Measurements from ENCODE around the gene TAF4. TPM values are rescaled to one million over a fixed set of nuclear protein-coding genes. Genes with fewer than 3 reads are reported as not detected.
A peak's percentile ranks its signal among the peaks of the same experiment; 100 is the strongest.

TAF4 gene
- total RNA-seq, 2 donors from 2014 or later = 17.8 to 19.5 TPM

DNA sequence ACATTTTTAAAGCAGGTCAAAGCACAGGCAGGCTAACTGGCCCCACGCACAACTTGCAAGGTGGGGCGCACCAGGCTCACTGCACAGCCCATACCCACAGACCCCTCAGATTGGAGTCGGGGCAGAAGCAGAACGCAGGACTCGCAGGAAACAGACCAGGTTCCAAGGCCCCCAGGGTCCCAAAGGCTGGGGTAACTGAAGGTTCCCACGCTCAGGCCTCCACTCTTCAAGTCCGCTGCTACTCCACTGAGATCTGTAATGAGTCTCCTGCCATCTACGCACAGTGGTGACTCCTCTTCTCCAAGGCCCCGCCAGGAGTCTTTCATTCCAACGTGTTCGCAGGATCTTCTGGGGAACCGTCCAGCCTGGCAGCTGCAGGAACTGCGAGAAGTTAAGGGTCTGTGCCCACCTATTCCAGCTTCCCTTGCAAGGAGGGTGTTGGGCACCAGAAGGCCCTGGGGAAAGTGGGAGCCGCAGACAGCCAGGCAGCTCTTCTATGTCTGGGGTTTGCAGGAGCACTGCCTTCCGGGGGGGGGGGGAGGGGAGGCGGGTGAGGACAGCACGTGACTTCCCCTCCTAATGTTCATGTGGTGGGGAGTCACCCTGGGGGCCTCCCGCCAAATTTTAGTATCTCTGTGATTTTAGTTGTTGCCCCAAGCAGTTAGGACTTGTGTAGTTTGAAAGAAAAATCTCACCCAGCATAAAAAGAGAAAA, 2.0 kb upstream of the TAF4 start:
- Mint-ChIP-seq H3K36me3 (ENCODE audit: low read depth) (no peaks in the 10 kb centered on the region), H3K27me3 (peaks cover 7% of the 10 kb centered on the region), H3K4me1 (peaks cover 20% of the 10 kb centered on the region), H3K4me3 (peak overlapping the region; percentile 41), H3K27ac (peak overlapping the region; percentile 92)
- DNase-seq = no peak
- no peak for ATAC-seq
- no peaks in the 10 kb centered on the region for H3K9me3 ChIP-seq (ENCODE audit: control insufficient read depth, low read length, poor library complexity, severe bottlenecking)

DNA sequence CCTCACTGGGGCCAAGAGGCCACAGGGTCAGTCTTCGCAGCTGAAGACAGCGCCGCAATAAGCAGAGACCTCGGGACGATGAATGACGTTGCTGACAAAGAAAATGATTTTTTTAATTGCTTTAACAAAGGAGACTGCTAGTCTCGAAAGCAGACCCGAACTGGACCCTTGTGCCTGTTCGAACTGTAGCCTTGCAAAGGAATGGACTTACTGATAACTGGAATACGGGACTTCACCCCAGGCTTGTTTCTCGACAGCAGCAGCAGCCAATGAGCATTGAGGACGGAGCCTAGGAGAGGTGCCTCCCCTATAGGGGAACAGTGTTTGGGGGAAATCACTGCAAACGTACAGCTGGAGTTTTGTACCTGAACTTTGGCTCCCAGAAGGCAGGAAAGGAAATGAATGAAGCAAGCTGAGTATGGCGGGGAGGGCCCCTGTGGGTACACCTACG, 1.3 kb upstream of the TAF4 start:
- peak overlapping the region; percentile 90 for H3K4me3 Mint-ChIP-seq
- DNase-seq (no peak), ATAC-seq (no peak)
- peaks cover 24% of the 10 kb centered on the region for H3K4me1 Mint-ChIP-seq
- peaks cover 7% of the 10 kb centered on the region for H3K27me3 Mint-ChIP-seq
- H3K36me3 Mint-ChIP-seq (ENCODE audit: low read depth) = no peaks in the 10 kb centered on the region
- peak overlapping the region; percentile 92 for H3K27ac Mint-ChIP-seq
- H3K9me3 ChIP-seq (ENCODE audit: control insufficient read depth, low read length, poor library complexity, severe bottlenecking) = no peaks in the 10 kb centered on the region

DNA sequence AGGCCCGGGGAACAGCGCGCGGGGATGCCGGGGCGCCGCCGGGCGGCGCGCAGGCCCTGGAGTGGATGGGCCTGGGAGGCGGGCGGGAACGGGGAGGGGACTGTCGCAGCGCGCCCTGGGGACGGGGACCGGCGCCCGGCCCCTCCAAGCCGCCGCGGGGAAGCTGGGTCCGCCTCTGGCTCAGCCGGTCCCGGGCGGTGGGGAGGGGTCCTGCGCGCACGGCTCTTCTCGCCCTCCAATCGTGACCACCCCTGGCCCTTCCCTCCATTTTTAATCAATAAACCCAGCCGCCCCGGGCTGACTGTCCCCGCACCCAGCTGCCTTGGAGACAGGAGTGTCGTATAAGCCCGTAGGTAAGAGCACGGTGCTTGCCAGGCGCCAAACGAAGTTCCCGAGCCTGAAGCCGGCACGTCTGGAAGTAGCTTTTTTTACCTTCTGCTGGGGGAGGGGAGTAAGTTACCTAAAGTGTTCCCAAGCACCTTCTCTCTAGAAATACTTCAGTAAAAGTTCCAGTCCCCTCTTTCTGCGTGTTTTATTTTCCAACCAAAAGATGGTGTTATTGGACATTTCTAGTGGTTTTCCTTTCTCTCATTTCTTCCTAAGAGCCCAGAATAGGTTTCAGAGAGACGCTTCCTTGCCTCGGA, 780 bp upstream of the TAF4 start:
- H3K9me3 ChIP-seq (ENCODE audit: control insufficient read depth, low read length, poor library complexity, severe bottlenecking) = no peaks in the 10 kb centered on the region
- Mint-ChIP-seq H3K4me3 (peak overlapping the region; percentile 90), H3K36me3 (ENCODE audit: low read depth) (no peaks in the 10 kb centered on the region), H3K27ac (peak overlapping the region; percentile 92), H3K4me1 (peaks cover 29% of the 10 kb centered on the region), H3K27me3 (peaks cover 7% of the 10 kb centered on the region)
- DNase-seq (peak in 1 of 3 donors; percentile 24), ATAC-seq (peak; percentile 32)

DNA sequence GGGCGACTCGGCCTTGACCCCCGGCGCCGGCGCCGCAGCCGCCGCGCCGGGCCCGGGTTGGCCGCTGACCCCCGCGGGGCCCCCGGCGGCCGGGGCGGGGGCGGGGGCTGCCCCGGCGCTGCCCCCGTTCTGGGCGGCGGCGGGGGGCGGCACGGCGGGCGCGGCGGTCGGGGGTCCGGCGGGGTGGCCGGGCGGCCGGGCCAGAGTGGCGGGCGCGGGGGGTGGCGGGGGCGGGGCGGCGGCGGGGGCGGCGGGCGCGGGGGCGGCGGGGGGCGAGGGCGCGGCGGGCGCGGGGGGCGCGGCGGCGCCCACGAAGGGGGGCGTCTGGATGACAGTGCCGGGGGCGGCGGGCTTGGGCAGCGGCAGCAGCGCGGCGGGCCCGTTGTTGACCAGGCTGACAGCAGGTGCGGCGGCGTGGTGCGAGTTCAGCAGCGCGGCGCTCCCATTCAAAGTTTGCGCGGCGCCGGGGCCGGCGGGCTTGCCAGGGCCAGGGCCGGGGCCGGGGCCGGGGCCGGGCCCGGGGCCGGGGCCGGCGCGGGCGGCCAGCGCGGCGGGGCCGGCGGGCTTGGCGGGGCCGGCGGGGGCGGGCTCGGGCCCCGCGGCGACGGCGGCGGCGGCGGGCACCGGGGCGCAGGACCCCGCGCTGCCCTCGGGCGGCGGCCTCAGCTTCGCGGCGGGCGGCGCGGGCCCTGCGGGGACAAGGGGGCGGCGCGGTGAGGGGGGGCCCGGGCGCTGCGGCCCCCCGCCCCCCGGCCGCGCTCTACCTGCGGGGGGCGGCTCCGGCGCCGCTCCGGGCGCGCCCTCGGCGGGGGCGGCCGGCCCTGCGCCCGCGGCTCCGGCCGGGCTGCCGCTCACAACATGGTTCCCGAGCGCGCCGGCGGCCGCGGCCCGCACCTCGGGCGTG, 659 bp downstream of the TAF4 start:
- H3K9me3 ChIP-seq (ENCODE audit: control insufficient read depth, low read length, poor library complexity, severe bottlenecking) = no peaks in the 10 kb centered on the region
- Mint-ChIP-seq H3K27ac (peak overlapping the region; percentile 92), H3K27me3 (no peaks in the 10 kb centered on the region), H3K4me1 (peaks cover 36% of the 10 kb centered on the region), H3K4me3 (peak overlapping the region; percentile 88), H3K36me3 (ENCODE audit: low read depth) (no peaks in the 10 kb centered on the region)
- ATAC-seq = peak; percentile 22
- no peak for DNase-seq

DNA sequence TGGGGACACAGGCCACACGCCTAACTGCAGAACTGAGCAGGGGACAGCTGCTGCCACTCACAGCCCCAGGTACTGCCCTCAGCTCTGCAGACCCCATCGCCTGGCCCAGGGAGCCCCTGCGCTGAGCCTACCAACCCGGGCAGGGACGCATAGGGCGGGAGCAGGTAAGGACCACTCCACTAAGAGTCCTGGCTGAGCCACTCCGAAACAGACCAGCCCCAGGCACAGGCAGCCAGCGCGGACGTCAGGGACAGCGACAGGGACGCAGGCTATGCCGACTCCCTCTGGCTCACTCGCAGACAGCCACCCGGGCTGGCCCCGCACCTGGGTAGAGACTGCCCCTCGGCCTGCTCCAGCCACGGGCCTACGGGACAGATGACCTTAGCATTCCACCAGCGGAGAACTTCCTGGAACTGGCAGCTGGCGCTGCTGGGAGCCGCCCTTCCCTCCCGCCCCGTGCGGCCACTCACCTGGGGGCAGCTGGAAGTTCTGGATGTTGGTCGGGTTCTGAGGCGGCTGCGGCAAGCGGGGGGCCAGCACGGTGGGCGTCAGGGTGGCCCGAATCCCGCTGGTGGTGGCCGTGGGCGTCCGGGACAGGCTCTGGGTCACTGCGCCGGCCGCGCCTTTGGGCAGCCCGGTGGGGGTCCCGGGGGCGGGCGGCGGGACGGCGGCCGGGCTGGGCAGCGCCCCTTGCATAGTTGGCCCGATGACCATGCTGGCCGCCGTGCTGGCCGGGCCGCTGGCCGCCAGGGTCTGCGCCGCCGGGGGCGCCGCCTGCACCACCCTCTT, 1.5 kb downstream of the TAF4 start:
- Mint-ChIP-seq H3K27ac (no peak overlapping the region), H3K36me3 (ENCODE audit: low read depth) (no peaks in the 10 kb centered on the region), H3K27me3 (no peaks in the 10 kb centered on the region), H3K4me1 (peaks cover 42% of the 10 kb centered on the region), H3K4me3 (peak overlapping the region; percentile 77)
- no peak for ATAC-seq
- DNase-seq = no peak
- no peaks in the 10 kb centered on the region for H3K9me3 ChIP-seq (ENCODE audit: control insufficient read depth, low read length, poor library complexity, severe bottlenecking)

DNA sequence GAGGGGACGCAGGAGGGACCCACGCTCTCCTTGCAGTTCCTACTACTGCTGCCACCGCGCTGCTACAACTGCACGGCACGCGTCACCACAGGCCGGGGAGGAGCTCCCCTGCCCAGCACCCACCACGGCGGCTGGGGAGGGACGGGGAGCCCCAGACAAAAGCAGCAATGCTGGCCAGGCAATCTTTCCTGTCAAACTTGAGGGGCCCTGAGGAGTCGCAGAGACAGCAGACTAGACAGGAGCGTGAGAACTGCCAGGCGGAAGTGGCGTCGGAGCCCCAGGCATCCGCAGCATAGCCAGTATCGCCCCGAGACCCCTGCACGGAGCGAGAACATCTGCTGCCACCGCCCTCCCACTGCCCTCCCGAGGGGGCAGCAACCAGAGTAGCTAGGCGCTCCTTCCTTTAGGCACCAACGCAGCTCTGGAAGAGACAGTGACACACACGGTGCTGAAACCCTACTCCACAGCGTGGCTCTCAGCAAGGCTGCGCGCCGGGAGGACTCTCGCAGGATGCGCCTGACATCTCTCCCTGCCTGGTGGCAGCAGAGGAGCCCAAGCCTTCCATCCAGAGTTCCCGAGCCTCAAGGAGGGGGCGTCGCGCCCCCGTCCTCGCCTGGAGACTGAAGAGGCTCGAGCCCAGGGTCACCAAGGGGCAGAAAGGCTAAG, 2.2 kb downstream of the TAF4 start:
- H3K4me1 Mint-ChIP-seq = peaks cover 44% of the 10 kb centered on the region
- H3K27me3 Mint-ChIP-seq = no peaks in the 10 kb centered on the region
- no peak for DNase-seq
- H3K9me3 ChIP-seq (ENCODE audit: control insufficient read depth, low read length, poor library complexity, severe bottlenecking) = no peaks in the 10 kb centered on the region
- ATAC-seq = no peak
- no peaks in the 10 kb centered on the region for H3K36me3 Mint-ChIP-seq (ENCODE audit: low read depth)
- H3K27ac Mint-ChIP-seq = no peak overlapping the region
- peak overlapping the region; percentile 77 for H3K4me3 Mint-ChIP-seq

DNA sequence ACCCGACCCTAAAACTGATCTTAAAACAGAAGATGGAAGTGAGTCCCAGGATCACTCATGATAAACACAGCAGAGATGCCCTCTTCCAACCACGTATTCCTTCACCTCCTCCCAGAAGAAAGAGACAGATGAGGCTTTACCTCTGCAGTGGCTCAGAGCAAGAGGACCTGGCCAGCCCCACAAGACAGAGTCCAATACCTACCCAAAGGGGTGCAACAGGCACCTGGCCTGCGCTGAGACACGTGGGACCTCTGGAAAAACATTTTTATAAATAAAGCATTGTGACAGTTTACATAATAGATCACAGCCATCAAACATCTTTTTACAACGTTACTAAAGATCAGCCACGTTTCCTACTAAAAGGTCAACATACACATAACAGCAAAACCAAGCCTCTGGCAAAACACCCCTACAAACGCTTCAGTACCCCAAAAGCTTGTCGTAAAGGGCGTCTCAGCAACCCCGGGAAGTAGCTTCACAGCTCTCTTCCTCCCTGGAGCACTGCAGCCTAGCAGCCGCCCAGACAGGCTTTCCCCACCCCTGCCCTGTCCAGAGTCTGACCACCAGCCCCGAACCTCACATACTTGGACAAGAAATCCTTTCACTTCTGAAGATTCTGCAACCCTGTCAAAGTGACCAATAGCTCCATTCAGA, 2.9 kb downstream of the TAF4 start:
- ATAC-seq (no peak), DNase-seq (no peak)
- Mint-ChIP-seq H3K36me3 (ENCODE audit: low read depth) (no peaks in the 10 kb centered on the region), H3K27me3 (no peaks in the 10 kb centered on the region), H3K4me3 (peak overlapping the region; percentile 77), H3K4me1 (peaks cover 40% of the 10 kb centered on the region), H3K27ac (no peak overlapping the region)
- no peaks in the 10 kb centered on the region for H3K9me3 ChIP-seq (ENCODE audit: control insufficient read depth, low read length, poor library complexity, severe bottlenecking)

DNA sequence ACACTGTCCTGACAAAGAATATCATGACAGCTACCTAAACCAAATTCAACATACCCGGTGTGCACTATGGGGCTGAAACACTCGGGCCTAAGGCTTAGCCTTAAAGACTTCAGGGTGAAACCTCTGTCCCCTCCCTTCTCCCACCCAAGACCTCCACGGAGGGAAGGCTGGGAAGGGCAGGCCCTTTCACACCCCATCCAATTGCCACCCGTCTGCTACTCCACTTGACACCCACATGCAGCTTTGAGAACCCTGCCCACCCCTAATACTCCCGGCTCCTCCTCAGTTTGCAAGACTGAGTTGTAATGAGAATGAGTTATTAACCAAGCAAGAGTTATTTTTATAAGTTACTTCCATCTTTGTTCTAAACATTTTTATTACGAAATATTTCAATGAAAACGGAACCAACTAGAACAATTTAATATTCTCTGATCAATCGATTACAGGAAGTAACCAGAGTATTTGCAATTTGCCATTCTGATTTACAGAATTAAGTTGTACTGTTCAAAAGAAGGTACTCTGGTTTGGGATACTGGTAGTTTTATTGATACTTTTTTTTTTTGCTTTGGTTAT, 3.7 kb downstream of the TAF4 start:
- no peaks in the 10 kb centered on the region for H3K36me3 Mint-ChIP-seq (ENCODE audit: low read depth)
- H3K4me1 Mint-ChIP-seq = peaks cover 37% of the 10 kb centered on the region
- DNase-seq = no peak
- H3K27me3 Mint-ChIP-seq = no peaks in the 10 kb centered on the region
- H3K9me3 ChIP-seq (ENCODE audit: control insufficient read depth, low read length, poor library complexity, severe bottlenecking) = no peaks in the 10 kb centered on the region
- H3K27ac Mint-ChIP-seq = no peak overlapping the region
- ATAC-seq = no peak
- no peak overlapping the region for H3K4me3 Mint-ChIP-seq

DNA sequence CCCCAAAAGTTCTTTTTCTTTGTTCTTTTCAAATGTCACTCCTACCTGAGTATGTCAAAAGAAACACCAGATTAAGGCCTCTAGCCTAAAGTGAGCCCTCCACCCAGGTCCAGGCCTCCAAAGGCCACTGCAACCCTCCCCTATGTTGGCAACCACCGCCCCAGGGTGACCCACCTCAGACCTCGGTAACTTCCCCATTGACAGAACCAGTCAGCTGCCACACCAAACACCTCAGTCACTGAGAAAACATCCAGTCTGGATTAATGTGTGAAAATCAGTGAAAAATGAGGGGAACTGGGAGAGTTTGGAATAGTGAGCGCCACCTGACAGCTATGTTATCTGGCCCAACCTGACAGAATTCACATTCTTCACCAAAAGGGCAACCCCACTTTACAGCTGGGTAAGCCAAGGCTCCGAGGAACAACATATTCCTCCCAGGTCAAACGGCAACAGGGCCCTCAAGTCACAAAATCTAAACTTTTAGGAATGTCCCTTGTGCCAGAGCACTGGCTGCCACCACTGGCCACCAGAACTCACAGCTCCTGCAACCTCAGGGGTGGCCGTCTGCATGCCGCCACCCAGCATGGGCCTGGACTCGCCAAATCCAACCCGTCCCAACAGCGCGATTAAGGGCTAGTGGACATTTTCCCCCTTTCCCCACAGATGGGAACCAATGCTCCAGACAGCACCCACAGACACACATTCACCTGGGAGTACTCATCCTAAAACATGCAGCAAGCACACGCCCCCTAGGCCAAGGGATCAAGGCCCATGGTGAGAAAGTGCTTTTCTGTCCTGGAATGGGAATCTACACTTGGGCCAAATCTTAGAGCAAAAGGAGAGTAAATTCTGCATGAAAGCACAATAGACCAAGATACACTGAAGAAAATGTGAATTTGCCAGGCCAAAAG, 4.8 kb downstream of the TAF4 start:
- no peaks in the 10 kb centered on the region for H3K9me3 ChIP-seq (ENCODE audit: control insufficient read depth, low read length, poor library complexity, severe bottlenecking)
- no peaks in the 10 kb centered on the region for H3K27me3 Mint-ChIP-seq
- peaks cover 34% of the 10 kb centered on the region for H3K4me1 Mint-ChIP-seq
- ATAC-seq (no peak), DNase-seq (no peak)
- H3K4me3 Mint-ChIP-seq = peak overlapping the region; percentile 19
- H3K27ac Mint-ChIP-seq = no peak overlapping the region
- no peaks in the 10 kb centered on the region for H3K36me3 Mint-ChIP-seq (ENCODE audit: low read depth)

DNA sequence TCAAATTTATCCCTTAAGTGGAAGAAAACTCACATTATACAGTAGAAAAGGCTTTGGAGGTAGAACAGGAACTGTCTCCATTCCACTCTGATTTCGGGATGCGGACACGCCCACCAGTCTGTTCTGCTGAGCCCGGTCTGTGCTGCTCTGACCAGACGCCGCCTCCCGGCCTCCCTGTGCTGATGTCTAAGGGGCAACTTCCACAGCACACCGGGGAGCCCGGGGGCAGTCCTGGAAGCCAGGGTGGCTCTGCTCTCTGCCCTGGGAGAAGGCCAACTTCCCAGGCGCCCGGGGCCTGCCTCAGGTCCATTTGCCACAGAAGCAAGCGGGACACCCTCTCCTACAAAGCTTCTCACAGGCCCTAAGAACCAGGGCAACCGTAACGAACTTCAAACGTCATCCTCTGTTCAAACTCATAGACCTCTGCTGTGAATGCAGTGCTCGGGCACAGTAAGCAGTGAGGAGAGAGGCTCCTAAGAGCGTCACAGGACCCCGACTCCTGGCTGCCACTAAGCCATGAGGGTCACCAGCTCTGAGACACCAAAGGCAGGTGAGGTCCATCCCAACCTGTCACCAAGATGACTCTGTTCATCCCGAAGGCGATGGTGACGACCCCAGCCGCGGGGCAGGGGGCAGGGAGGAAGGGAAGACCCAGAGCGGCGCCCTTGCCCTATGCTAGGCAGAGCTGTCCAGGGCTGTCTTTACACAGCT, 5.6 kb downstream of the TAF4 start:
- H3K27ac Mint-ChIP-seq = no peak overlapping the region
- DNase-seq (no peak), ATAC-seq (no peak)
- H3K27me3 Mint-ChIP-seq = no peaks in the 10 kb centered on the region
- no peaks in the 10 kb centered on the region for H3K36me3 Mint-ChIP-seq (ENCODE audit: low read depth)
- peaks cover 40% of the 10 kb centered on the region for H3K4me1 Mint-ChIP-seq
- H3K9me3 ChIP-seq (ENCODE audit: control insufficient read depth, low read length, poor library complexity, severe bottlenecking) = no peaks in the 10 kb centered on the region
- H3K4me3 Mint-ChIP-seq = no peak overlapping the region

Measured in T-helper 17 cell (primary cell).